ENCODE measurements around the gene SCGB2A2.

DNA sequence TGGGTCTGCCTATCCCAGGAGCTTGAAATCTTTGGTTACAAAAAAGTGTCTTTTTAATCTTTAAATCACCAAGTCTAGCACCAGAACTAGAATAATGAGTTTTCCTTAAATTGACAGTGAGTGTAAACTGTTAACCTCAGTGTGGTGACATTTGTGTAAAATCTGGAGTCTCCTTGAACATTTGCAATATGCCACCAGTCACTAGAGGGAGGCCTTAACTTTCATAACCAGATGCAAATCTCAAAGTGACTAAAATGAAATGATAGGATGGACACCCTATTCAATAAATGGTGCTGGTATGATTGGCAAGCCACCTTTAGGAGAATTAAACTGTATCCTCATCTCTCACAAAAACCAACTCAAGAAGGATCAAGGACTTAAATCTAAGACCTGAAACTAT is 36.2 kb upstream of the SCGB2A2 start:
- TF ChIP-seq CTCF (IDR thresholded peaks at IDR 0.05): peak in 2 of 6 experiments; percentile 8 to 15
- TF ChIP-seq POLR2A (IDR thresholded peaks at IDR 0.05): no peak
